H1 (cell line): ENCODE measurements around the gene CCDC107. TPM values are rescaled to one million over a fixed set of nuclear protein-coding genes. Genes with fewer than 3 reads are reported as not detected.

Experiments
- ATF2 ChIP-seq: IDR thresholded peaks from 2 replicates; pipeline ENCODE4 v1.6.1; 2012; ENCODE audit warnings: low read length, inconsistent platforms
- ATF3 ChIP-seq: IDR thresholded peaks from 2 replicates; pipeline ENCODE4 v1.6.1; 2011; ENCODE audit warnings: low read depth, mild to moderate bottlenecking, low read length; ENCODE audit not compliant: insufficient read depth
- BRCA1 ChIP-seq: IDR thresholded peaks from 2 replicates; pipeline ENCODE4 v1.6.1; 2012; ENCODE audit warnings: low read depth, low read length, improper control_type of control experiment
- JUN ChIP-seq: IDR thresholded peaks from 2 replicates; pipeline ENCODE4 v1.6.1; 2011; ENCODE audit warnings: low read depth, mild to moderate bottlenecking, improper control_type of control experiment, low read length
- KDM4A ChIP-seq: IDR thresholded peaks from one replicate; pipeline ENCODE4 v1.7.1; 2012; ENCODE audit warnings: low read depth, mild to moderate bottlenecking, moderate library complexity, low read length, inconsistent platforms; ENCODE audit not compliant: severe bottlenecking
- POLR2A ChIP-seq, 2 experiments: IDR thresholded peaks; 1 replicate in 1 of 2; 2 replicates in 1 of 2; pipeline ENCODE4 v1.6.1; 2011; ENCODE audit warnings: low read depth in 2 of 2, low read length in 2 of 2, mild to moderate bottlenecking in 2 of 2; ENCODE audit errors: control extremely low read depth in 1 of 2
- polyA plus RNA-seq, 7 experiments: library from polyadenylated mRNA; depleted of rRNA in 3 of 7; stranded (reverse) in 5 of 7; unstranded in 2 of 7; fragments of >200 nt in 5 of 7; fragments of 200-250 nt in 2 of 7; gene quantifications; 1 replicate in 5 of 7; 2 replicates in 1 of 7; 4 replicates in 1 of 7; pipeline versions ENCODE4 v1.2.1 to v1.2.3, GENCODE V29; 2011 to 2013; ENCODE audit warnings: missing spikeins in 2 of 7, mixed read lengths in 2 of 7
- total RNA-seq: library from RNA; stranded (reverse); fragmentation: NEBNext Ultra II Directional; extraction: Animal tissue kit (Norgen Biotek cat#: 25700); gene quantifications from 2 replicates; pipeline ENCODE4 v1.2.1, GENCODE V29; 2021
- TF ChIP-seq, protein P1 (sequence below): IDR thresholded peaks from 2 replicates; pipeline ENCODE4 v1.6.1; 2012; ENCODE audit warnings: inconsistent platforms
- TF ChIP-seq, protein P2 (sequence below): fragments of 300-600 bp; sonication (generic); IDR thresholded peaks from 2 replicates; pipeline ENCODE4 v1.7.1; 2012; ENCODE audit warnings: low read length, moderate library complexity, mild to moderate bottlenecking, inconsistent platforms; ENCODE audit not compliant: insufficient replicate concordance

The CCDC107 gene
- total and polyA plus RNA-seq, 2 of the 8 experiments (the other 6 are each of a cell fraction or from before 2014, with no cell fraction given), result 8.2 to 9.0 TPM

GRCh38 chr9:35679766-35680330, 21.8 kb downstream of the CCDC107 start (continued):
- TF ChIP-seq, protein P1, sequence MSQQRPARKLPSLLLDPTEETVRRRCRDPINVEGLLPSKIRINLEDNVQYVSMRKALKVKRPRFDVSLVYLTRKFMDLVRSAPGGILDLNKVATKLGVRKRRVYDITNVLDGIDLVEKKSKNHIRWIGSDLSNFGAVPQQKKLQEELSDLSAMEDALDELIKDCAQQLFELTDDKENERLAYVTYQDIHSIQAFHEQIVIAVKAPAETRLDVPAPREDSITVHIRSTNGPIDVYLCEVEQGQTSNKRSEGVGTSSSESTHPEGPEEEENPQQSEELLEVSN, result no peak
- TF ChIP-seq JUN, result no peak
- TF ChIP-seq, protein P2, sequence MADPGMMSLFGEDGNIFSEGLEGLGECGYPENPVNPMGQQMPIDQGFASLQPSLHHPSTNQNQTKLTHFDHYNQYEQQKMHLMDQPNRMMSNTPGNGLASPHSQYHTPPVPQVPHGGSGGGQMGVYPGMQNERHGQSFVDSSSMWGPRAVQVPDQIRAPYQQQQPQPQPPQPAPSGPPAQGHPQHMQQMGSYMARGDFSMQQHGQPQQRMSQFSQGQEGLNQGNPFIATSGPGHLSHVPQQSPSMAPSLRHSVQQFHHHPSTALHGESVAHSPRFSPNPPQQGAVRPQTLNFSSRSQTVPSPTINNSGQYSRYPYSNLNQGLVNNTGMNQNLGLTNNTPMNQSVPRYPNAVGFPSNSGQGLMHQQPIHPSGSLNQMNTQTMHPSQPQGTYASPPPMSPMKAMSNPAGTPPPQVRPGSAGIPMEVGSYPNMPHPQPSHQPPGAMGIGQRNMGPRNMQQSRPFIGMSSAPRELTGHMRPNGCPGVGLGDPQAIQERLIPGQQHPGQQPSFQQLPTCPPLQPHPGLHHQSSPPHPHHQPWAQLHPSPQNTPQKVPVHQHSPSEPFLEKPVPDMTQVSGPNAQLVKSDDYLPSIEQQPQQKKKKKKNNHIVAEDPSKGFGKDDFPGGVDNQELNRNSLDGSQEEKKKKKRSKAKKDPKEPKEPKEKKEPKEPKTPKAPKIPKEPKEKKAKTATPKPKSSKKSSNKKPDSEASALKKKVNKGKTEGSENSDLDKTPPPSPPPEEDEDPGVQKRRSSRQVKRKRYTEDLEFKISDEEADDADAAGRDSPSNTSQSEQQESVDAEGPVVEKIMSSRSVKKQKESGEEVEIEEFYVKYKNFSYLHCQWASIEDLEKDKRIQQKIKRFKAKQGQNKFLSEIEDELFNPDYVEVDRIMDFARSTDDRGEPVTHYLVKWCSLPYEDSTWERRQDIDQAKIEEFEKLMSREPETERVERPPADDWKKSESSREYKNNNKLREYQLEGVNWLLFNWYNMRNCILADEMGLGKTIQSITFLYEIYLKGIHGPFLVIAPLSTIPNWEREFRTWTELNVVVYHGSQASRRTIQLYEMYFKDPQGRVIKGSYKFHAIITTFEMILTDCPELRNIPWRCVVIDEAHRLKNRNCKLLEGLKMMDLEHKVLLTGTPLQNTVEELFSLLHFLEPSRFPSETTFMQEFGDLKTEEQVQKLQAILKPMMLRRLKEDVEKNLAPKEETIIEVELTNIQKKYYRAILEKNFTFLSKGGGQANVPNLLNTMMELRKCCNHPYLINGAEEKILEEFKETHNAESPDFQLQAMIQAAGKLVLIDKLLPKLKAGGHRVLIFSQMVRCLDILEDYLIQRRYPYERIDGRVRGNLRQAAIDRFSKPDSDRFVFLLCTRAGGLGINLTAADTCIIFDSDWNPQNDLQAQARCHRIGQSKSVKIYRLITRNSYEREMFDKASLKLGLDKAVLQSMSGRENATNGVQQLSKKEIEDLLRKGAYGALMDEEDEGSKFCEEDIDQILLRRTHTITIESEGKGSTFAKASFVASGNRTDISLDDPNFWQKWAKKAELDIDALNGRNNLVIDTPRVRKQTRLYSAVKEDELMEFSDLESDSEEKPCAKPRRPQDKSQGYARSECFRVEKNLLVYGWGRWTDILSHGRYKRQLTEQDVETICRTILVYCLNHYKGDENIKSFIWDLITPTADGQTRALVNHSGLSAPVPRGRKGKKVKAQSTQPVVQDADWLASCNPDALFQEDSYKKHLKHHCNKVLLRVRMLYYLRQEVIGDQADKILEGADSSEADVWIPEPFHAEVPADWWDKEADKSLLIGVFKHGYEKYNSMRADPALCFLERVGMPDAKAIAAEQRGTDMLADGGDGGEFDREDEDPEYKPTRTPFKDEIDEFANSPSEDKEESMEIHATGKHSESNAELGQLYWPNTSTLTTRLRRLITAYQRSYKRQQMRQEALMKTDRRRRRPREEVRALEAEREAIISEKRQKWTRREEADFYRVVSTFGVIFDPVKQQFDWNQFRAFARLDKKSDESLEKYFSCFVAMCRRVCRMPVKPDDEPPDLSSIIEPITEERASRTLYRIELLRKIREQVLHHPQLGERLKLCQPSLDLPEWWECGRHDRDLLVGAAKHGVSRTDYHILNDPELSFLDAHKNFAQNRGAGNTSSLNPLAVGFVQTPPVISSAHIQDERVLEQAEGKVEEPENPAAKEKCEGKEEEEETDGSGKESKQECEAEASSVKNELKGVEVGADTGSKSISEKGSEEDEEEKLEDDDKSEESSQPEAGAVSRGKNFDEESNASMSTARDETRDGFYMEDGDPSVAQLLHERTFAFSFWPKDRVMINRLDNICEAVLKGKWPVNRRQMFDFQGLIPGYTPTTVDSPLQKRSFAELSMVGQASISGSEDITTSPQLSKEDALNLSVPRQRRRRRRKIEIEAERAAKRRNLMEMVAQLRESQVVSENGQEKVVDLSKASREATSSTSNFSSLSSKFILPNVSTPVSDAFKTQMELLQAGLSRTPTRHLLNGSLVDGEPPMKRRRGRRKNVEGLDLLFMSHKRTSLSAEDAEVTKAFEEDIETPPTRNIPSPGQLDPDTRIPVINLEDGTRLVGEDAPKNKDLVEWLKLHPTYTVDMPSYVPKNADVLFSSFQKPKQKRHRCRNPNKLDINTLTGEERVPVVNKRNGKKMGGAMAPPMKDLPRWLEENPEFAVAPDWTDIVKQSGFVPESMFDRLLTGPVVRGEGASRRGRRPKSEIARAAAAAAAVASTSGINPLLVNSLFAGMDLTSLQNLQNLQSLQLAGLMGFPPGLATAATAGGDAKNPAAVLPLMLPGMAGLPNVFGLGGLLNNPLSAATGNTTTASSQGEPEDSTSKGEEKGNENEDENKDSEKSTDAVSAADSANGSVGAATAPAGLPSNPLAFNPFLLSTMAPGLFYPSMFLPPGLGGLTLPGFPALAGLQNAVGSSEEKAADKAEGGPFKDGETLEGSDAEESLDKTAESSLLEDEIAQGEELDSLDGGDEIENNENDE, result no peak
- TF ChIP-seq BRCA1, result no peak
- no peak for TF ChIP-seq ATF3
- TF ChIP-seq POLR2A (IDR thresholded peaks at IDR 0.05; ENCODE audit: control extremely low read depth in 1 of 2, low read depth in 2 of 2, low read length in 2 of 2), result no peak
- no peak for TF ChIP-seq ATF2
- no peak for TF ChIP-seq KDM4A
